NCI-H774 (cell line): ENCODE results near the gene HECTD4.

Experiments used
- DNase-seq: peaks from one replicate; lab custom pipeline; 2025; lab: John Stamatoyannopoulos, UW

HECTD4 gene

DNA sequence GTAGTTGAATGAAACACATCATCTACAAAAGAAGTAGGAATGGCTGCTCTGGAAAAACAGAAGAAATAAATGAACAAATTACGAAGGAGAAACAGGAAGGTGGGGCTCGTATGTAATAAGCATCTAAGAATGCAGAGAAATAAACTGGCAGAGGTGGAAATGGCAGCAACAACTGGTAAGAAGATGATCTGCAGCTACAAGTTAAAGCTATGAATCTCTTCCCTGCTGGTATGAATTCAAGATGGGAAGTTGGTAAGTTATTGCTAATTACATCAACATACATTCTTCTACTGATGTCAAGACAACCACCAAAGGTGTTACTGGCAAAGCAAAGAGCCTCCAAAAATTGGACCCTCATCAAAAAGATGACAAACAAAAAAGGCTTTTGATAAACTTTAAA lies 59.8 kb downstream of the HECTD4 start:
- DNase-seq: no peak

DNA sequence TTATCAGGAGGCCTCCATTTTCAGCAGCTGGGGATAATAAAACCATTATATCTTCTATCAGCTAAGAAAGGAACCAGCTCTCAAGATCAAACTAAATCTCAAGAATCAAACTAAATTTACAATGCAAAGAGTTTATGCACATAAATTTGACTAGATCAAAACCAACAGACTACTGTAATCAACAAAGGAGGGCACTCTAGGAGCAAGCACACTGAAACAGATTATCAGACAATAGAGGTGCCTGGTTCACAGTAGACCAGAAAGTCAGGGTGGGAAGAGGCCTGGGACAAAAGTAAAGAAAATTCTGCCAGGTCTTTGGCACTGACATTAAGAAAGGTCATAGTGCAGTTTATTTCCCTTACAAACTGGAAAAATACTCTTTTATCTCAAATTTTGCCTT lies 61.0 kb downstream of the HECTD4 start:
- DNase-seq: no peak

DNA sequence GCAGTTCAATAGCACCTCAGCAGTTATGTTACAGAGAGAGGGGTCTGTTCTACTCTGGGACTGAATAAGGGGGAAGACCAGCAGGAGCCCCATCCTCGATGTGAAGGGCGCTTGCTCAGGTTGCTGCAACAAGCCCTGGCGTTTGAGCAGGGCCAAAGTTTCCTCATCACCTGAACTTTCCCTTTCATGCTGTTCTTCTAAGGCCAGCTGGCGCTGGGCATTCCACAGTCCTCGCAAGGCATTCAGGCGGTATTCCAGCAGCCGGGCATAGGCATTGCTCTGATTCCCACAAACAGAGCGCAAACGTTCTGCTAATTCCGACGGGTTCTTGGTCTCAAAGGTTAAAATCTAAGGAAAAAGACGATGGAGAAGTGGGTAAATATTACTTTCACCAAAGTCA lies 62.8 kb downstream of the HECTD4 start:
- DNase-seq: no peak

DNA sequence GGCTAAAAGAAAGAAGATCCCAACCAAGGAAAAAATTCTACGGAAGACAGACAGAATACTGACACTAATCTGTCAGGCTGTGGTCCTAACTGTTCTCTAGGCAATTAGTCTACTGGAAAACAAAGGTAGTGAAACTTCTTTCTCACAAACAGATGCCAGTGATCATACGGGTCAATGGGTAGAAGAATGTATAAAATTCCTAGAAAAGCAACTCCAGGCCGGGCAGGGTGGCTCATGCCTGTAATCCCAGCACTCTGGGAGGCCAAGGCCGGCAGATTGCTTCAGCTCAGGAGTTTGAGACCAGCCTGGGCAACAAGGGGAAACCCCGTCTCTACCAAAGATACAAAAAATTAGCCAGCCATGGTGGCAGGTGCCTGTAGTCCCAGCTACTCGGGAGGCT lies 64.8 kb downstream of the HECTD4 start:
- no peak for DNase-seq

DNA sequence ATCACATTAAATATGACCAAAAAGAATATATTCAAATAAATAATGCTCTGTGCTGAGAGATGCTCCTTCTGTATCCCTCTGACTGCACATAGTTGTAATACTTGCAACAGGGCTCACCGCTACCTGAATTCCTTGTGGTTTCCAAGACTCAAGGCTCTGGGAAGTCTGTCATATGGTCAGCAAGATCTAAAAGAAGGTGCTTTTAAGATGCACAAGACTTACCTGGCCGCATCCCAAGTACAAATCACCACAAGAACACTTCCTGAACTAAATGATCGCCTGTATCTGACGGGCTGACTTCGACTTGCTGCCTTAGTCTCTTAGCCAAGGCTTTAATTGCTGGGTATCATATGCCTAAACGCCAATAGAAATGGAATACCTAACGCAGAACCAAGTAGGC lies 67.2 kb downstream of the HECTD4 start:
- no peak for DNase-seq

DNA sequence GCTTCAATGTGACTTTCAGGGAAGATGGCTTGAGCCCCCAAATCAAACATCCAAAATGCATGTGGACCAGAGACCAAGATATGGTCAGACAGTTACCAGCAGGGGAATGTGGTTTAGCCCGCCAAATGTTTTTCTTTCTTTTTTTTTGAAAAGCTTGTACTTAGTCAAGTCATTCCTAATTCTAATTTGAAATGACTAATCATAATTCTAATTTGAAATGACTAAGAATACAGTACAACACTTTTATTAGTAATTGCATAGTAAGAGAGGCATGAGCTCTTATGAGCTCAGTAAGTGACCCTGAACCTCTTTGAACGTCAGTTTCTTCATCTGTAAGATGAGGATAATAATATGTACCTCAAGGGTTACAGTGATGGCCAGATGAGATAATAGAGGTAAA lies 72.4 kb downstream of the HECTD4 start:
- DNase-seq: no peak

GRCh38 chr12:112308652-112309051 lies 73.6 kb downstream of the HECTD4 start:
- DNase-seq: no peak

DNA sequence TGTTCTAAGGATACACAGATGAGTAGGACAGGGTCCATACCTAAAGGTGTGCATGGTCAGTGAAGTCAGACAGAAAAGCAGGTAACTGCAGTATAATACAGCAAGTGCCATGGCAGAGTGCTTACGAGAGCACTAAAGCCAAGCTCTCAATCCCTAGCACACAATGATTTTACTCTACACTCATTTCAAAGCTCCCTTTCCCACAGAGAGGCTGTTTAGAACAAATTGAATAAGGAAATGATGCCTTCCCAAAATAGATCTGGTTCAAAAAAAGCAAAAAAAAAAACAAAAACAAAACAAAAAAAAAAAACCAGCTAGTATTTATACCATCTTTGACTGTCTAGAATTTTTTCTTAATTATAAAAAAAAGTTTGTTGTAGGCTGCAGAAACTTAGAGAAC lies 74.1 kb downstream of the HECTD4 start:
- DNase-seq: no peak

GRCh38 chr12:112307317-112308011 lies 74.8 kb downstream of the HECTD4 start:
- no peak for DNase-seq

GRCh38 chr12:112305951-112306350 lies 76.3 kb downstream of the HECTD4 start:
- peak; percentile 42 for DNase-seq

- DNase-seq: no peak
These were observed 77.8 kb downstream of the HECTD4 start for GRCh38 chr12:112304436-112304835.

- no peak for DNase-seq
These were observed 78.4 kb downstream of the HECTD4 start for GRCh38 chr12:112303799-112304198.

DNA sequence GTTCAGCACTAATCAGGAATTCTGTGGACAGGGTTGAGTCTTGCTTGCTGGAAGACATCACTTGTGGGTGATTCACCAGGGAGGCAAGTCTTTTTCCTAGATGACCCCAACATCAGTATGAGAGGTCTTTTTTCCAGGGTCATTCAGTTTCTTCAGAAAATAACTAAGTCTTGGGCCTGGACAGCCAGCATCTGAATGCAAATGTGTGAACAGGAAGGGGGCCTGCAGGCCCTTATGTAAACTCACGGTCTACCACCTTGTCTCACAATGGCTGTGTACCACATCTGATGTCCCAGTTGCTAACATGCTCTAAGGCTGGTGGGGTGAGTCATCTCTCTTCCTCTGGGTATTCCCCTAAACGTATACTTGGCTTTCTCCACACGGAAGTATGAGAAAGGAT lies 79.2 kb downstream of the HECTD4 start:
- DNase-seq: no peak

- DNase-seq: no peak
These were observed 82.5 kb downstream of the HECTD4 start for GRCh38 chr12:112299704-112300103.

GRCh38 chr12:112297188-112297587 lies 85.0 kb downstream of the HECTD4 start:
- no peak for DNase-seq

GRCh38 chr12:112296183-112296582 lies 86.0 kb downstream of the HECTD4 start:
- no peak for DNase-seq

DNA sequence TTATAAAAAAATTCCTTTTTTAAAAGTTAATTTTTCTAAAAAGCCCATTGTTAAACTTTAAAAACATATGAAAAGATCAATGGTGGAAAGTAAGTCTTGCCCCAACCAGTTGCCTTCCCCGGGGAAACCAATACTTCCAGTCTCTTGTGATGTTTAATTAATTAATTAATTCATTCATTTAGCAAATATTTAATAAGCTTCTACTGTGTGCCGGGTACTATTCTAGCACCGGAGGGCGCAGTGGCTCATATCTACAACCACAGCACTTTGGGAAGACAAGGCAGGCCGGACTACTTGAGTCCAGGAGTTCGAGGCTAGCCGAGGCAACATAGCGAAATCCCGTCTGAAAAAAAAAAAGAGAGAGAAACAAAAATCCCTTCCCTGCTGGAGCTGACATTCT lies 87.4 kb downstream of the HECTD4 start:
- DNase-seq: no peak

DNA sequence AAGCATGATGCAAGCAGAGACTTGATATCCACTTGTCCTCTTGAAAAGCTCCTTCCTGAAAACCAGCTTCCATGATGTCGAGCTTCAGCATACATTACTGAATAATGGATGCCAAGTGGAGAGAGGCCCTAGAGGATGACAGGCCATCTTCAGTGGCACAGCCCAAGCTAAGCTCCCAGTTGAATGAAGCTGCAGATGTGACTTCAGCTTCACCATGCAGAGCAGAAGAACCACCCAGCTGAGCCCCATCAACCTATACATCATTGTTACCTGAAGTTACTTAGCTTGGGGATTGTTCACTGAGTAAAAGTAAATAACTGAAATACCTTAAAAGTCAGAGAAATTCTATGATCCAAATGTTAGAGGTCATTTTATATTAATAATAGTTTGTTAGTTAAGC lies 93.6 kb downstream of the HECTD4 start:
- no peak for DNase-seq

DNA sequence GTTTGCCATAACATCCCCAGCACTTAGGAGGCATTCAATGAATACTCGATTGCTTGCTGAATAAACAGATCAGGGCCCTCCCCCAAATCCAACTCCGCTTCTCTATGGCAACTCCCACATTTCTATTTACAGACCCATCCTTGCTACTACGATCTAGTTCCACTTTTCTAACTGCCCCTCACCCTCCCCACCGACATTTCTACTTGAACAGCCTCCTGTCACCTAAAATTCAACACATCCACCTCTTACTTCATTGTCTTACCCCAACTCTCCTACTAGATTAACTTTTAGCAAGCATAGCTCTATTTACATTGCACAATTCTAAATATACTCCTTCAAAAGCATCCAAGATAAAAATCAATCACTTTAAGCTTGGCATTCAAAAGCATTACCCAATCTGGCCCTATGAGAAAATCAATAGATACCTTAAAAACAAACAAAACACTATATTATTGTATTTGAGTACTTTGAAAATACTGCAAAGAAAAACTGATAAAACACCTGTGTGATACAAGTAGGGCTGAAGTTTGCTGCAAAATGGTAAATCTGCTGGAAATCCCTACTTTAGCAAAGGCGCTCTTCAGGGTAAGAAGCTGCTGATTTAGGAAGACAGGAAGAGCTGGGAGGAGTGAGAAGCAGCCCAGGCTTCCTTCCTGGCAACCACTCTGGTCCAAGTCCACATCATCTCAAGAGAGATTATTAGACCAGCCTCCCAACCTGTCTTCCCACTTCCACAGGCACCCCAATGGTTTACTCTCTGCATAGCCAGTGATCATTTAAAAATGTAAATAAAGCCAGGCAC lies 96.4 kb downstream of the HECTD4 start:
- peak; percentile 5 for DNase-seq

DNA sequence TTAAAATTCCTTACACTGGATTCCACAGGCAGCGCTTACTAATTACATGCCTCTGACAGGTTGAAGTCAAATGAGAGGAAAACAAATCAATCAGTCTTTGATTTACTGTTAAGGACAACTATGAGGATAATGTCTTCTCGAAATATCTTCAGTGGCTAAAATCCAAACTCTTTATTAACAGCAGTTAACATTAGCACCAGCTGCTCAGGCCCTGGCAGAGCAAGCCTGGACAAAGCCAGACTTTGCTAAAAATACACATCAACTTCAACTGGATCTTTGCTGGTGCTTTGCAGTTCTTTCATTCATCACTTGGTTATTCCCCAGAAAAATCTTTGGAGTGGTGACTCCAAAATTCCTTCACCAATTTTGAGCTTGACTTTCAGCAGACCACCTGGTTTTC lies 98.7 kb downstream of the HECTD4 start:
- DNase-seq: no peak

DNA sequence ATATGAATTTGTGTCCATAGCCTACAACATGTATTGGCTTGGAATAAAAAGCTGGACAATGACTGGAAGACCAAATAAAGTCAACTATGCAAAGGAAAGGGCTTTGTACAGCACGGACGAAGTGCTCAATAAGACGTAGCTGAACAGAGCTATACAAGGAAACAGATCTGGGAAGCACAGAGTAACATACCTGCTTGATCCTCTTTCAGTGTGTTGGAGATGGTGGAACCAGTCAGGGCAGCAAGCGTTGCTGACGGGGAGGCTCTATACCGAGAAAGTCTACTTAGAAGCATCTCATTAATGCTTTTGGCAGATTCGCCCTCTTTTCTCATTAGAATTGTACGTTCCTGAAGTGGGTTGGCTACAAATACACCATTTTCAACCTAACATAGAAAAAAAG lies 99.3 kb downstream of the HECTD4 start:
- DNase-seq: no peak

DNA sequence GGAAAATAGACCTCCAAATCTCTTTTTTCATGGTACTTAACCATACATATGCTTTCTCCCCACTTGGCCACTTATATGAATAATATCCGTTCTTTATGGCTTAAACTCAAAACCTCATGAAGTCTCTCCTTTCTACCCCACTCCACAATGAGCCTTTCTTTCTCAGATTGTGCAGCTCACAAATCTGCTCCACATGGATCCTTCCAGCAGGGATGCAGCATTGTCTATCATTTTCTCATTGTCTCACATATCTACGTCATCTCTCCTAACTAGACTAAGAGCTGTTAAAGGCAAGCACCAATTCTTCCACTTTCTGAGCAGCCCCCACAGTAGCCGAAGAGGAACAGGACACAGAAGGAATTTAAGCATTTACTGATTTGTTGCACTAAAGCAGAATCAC lies 106.4 kb downstream of the HECTD4 start:
- DNase-seq: no peak

DNA sequence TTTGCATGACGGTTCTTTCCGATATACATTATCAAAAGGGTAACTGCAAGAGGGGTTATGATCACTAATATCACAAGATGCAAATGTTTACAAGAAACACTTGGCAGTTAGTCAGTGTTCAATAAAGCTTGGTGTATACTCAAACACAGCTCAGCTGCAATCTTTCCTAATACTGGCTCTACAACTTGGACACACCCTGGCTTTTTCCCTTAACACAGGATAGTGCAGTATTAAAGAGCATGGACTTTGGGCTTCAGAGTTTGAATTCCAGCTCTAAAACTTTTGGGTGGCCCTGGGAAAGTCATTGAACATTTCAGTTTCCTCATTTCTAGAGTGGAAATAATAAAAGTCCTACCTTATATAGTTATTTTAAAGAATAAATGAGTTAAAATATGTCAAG lies 107.0 kb downstream of the HECTD4 start:
- no peak for DNase-seq

DNA sequence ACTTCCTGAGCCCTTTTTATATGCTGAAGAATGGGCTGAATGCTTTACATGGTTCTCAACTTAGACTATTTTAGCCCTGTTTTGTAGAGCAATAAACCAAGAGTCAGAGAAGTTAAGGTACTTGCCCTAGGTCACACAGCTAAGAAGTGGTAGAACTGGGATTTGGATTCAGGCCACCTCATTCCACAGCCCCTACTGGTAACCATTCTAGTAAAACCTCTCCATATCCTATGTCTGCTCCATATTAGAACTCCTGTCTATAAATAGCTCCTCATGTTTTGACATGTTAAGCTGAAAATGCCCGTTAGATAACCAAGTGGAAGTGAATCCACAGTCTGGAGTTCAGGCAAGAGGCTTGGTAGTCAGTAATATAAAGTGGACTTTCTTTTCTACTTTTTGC lies 111.6 kb downstream of the HECTD4 start:
- no peak for DNase-seq
